Testis (tissue), 3 donors: ENCODE measurements around the gene TBC1D17. TPM values are rescaled to one million over a fixed set of nuclear protein-coding genes. Genes with fewer than 3 reads are reported as not detected.

Source experiments
- DNase-seq: peaks from one replicate; pipeline ENCODE4 v3.0.0-alpha.2; 2019
- H3K27ac ChIP-seq, 2 donors: fragments of 200-600 bp; sonication (generic); one replicate each; pipeline ENCODE4 v1.5.1; 2019
- H3K27me3 ChIP-seq: fragments of 200-600 bp; sonication (generic); one replicate; pipeline ENCODE4 v1.5.1; 2019
- H3K36me3 ChIP-seq: fragments of 200-600 bp; sonication (generic); one replicate; pipeline ENCODE4 v1.5.1; 2017; ENCODE audit warnings: low read depth; ENCODE audit errors: missing control alignments
- H3K4me1 ChIP-seq: fragments of 200-600 bp; sonication (generic); one replicate; pipeline ENCODE4 v1.5.1; 2019
- H3K4me3 ChIP-seq, 2 donors: fragments of 200-600 bp; sonication (generic); one replicate each; pipeline ENCODE4 v1.5.1; 2017 to 2019
- H3K9me3 ChIP-seq: fragments of 200-600 bp; sonication (generic); one replicate; pipeline ENCODE4 v1.5.1; 2017
- CTCF ChIP-seq, 3 experiments: fragments of 450-650 bp in 2 of 3; fragments of 200-600 bp in 1 of 3; sonication (generic) in 1 of 3; IDR thresholded peaks; one replicate each; pipeline ENCODE4 v1.5.1; 2016 to 2019; ENCODE audit warnings: antibody characterized with exemption in 3 of 3, mild to moderate bottlenecking in 2 of 3, moderate library complexity in 1 of 3
- POLR2A ChIP-seq: fragments of 450-650 bp; IDR thresholded peaks from one replicate; pipeline ENCODE4 v1.6.1; 2017; ENCODE audit warnings: antibody characterized with exemption, mild to moderate bottlenecking, moderate library complexity
- WGBS, 2 donors: methylation state at CpG; one replicate each; pipeline ENCODE4 v1.1.5; 2018; 5-methylcytosine and 5-hydroxymethylcytosine counted together
- intact Hi-C: fragments of 100-400 bp; cut with DNase I; formaldehyde crosslinking; loops from one replicate; pipeline ENCODE4 v1.15.1; 2023; ENCODE audit warnings: low total_unique reads
- polyA plus RNA-seq: library from polyadenylated mRNA; stranded (reverse); fragments of 350-450 nt; fragmentation: Illumina TruSeq; extraction: RNeasy Lipid Tissue Mini Kit (QIAGEN cat#74804); gene quantifications from one replicate; pipeline ENCODE4 v1.2.3, GENCODE V29; 2014; ENCODE audit warnings: low read depth, low replicate concordance; ENCODE audit not compliant: insufficient read depth
- total RNA-seq, 2 donors: library from RNA; depleted of rRNA; stranded (reverse); fragments of >200 nt; gene quantifications; one replicate each; pipeline ENCODE4 v1.2.3, GENCODE V29; 2016

Gene TBC1D17
- total and polyA plus RNA-seq, 3 donors from 2014 or later: 31.1 to 49.1 (median 47.2) TPM

- H3K36me3 ChIP-seq: no peaks in the 10 kb centered on the region
- no peaks in the 10 kb centered on the region for H3K9me3 ChIP-seq
- TF ChIP-seq POLR2A (no peak), CTCF (IDR thresholded peaks at IDR 0.05) (no peak)
- H3K4me3 ChIP-seq: peak overlapping the region; percentile 73 to 99
- 2 to 6% methylated on average over 27 to 41 of the region's 41 CpGs for WGBS, 2 donors
- peaks cover 19% of the 10 kb centered on the region for H3K4me1 ChIP-seq
- intact Hi-C loops: no loop called here
- no peaks in the 10 kb centered on the region for H3K27me3 ChIP-seq
- DNase-seq: peak; percentile 99
- peak overlapping the region; percentile 99 to 100 for H3K27ac ChIP-seq
Observed at GRCh38 chr19:49877879-49878743, 609 bp downstream of the TBC1D17 start.

GRCh38 chr19:49878744-49879070 lies 1.2 kb downstream of the TBC1D17 start:
- intact Hi-C loops: no loop called here
- Histone ChIP-seq H3K27me3 (no peaks in the 10 kb centered on the region), H3K27ac (peak overlapping the region; percentile 99 to 100), H3K4me3 (no peak overlapping the region), H3K9me3 (no peaks in the 10 kb centered on the region), H3K36me3 (no peaks in the 10 kb centered on the region), H3K4me1 (peaks cover 19% of the 10 kb centered on the region)
- no peak for DNase-seq
- WGBS, 2 donors: 64 to 70% methylated on average over 9 of the region's 9 CpGs
- no peak for TF ChIP-seq CTCF (IDR thresholded peaks at IDR 0.05)
- no peak for TF ChIP-seq POLR2A

- Histone ChIP-seq H3K27ac (no peak overlapping the region), H3K9me3 (no peaks in the 10 kb centered on the region), H3K4me1 (peaks cover 19% of the 10 kb centered on the region), H3K4me3 (no peak overlapping the region), H3K36me3 (peaks cover 2% of the 10 kb centered on the region), H3K27me3 (no peaks in the 10 kb centered on the region)
- TF ChIP-seq CTCF (IDR thresholded peaks at IDR 0.05) (no peak), POLR2A (no peak)
- no peak for DNase-seq
- intact Hi-C loops: no loop called here
- 79 to 90% methylated on average over 12 of the region's 12 CpGs for WGBS, 2 donors
Observed at GRCh38 chr19:49879243-49879963, 1.9 kb downstream of the TBC1D17 start.

- 89 to 95% methylated on average over 5 to 10 of the region's 10 CpGs for WGBS, 2 donors
Observed at GRCh38 chr19:49880162-49880869, 2.8 kb downstream of the TBC1D17 start.

More at GRCh38 chr19:49880162-49880869, 2.8 kb downstream of the TBC1D17 start:
- H3K36me3 ChIP-seq: peaks cover 4% of the 10 kb centered on the region
- H3K27ac ChIP-seq: no peak overlapping the region
- no peaks in the 10 kb centered on the region for H3K9me3 ChIP-seq
- intact Hi-C loops: no loop called here
- TF ChIP-seq POLR2A (no peak), CTCF (IDR thresholded peaks at IDR 0.05) (no peak)
- H3K4me1 ChIP-seq: peaks cover 14% of the 10 kb centered on the region
- H3K4me3 ChIP-seq: no peak overlapping the region
- H3K27me3 ChIP-seq: no peaks in the 10 kb centered on the region
- DNase-seq: no peak
